HUES48 (cell line): ENCODE results near the gene PXK.

Experiments
- H3K27ac ChIP-seq: one replicate; pipeline ENCODE4 v1.7.0; 2013; ENCODE audit warnings: low read depth, low read length, inconsistent platforms
- H3K27me3 ChIP-seq: 2 replicates; pipeline ENCODE4 v1.6.1; 2013; ENCODE audit warnings: mild to moderate bottlenecking, low read length; ENCODE audit not compliant: control insufficient read depth, insufficient read depth
- H3K36me3 ChIP-seq: 2 replicates; pipeline ENCODE4 v1.6.1; 2013; ENCODE audit warnings: low read length; ENCODE audit not compliant: control insufficient read depth, insufficient read depth
- H3K4me1 ChIP-seq: 2 replicates; pipeline ENCODE4 v1.6.1; 2013; ENCODE audit warnings: mild to moderate bottlenecking, low read length; ENCODE audit not compliant: control insufficient read depth, insufficient read depth
- H3K4me3 ChIP-seq: 2 replicates; pipeline ENCODE4 v1.5.1; 2013; ENCODE audit warnings: mild to moderate bottlenecking, low read depth, low read length
- H3K9ac ChIP-seq: 2 replicates; pipeline ENCODE4 v1.6.1; 2013; ENCODE audit warnings: mild to moderate bottlenecking, low read depth, low read length, moderate library complexity
- H3K9me3 ChIP-seq: 2 replicates; pipeline ENCODE4 v1.6.1; 2013; ENCODE audit warnings: low read length; ENCODE audit not compliant: control insufficient read depth, insufficient read depth

Gene PXK

GRCh38 chr3:58383904-58384303 is 51.2 kb downstream of the PXK start:
- Histone ChIP-seq H3K36me3 (no peaks in the 10 kb centered on the region), H3K9me3 (no peaks in the 10 kb centered on the region), H3K4me1 (peaks cover 11% of the 10 kb centered on the region; the same call in 1 of the 2 replicates), H3K27ac (no peak overlapping the region), H3K27me3 (no peaks in the 10 kb centered on the region), H3K4me3 (no peak overlapping the region), H3K9ac (no peak overlapping the region)

DNA sequence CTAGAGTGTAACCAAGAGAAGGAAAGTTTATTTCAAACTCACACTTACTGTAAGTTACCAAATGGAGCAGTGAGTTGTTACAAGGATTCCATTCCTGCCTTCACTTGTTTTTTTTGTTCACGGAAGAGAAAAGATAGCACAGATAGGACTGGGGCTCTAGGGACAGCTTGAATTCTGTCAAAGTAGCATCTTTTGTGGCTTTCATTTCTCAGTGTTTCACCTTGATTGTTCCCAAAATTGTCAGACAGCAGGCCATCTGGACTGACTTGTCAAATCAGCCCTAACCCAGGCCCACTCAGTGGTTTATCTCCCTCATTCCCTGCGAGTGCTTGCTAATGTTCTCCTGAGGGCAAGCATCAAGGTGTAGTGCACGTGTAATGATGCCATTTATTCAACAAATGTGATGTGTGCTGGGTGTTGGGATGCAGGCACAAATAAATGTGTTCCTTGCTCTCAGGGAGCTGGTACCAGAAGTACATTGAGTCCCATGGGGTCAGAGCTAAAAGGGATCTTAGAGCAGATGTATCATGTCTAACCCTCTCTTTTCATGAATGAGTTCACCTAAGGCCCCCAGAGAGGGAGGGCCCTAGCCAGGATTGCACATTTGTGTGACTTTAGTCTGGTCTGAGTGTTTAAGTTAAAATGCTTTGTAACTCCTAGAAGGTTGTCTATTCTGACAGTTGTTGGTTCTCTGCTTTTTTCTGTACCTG is 51.8 kb downstream of the PXK start:
- Histone ChIP-seq H3K9ac (no peak overlapping the region), H3K27ac (no peak overlapping the region), H3K4me3 (no peak overlapping the region), H3K36me3 (no peaks in the 10 kb centered on the region), H3K4me1 (peaks cover 11% of the 10 kb centered on the region; the same call in 1 of the 2 replicates), H3K9me3 (no peaks in the 10 kb centered on the region), H3K27me3 (no peaks in the 10 kb centered on the region)

DNA sequence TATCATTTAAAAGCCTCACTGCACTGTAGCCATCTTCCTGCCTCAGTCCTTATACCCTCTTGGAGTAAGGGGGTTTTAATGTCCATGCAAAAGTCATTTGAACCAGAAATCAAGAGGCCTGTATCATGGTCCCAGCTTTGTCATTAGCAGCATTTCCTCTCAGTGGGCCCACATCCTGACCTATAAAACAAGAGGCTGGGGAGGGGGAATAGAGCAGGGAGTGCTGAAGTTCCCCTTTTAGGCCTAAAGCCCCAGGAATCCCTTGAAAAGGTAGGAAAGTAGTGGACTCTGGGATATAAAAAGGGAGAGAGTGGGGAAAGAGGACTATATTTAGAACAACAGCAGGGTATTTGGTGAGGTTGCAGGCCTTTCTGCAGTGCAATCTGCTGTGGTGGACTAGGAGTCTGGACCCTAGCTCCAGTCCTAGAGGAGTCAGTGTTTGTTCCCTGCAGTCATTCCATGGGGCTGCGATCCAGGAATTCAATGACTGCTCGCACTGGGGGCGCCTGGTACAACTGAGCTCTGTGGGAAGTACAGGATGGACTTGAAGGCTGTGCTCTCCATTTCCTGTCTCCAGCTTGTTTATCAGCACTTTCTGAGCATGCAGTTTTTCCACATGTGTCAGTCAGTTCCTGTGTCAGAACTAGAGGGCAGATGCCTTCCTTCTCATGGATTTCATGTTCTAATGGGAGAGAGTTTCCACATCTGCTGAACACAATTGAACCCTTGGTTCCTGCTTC is 54.1 kb downstream of the PXK start:
- Histone ChIP-seq H3K4me3 (no peak overlapping the region), H3K27me3 (no peaks in the 10 kb centered on the region), H3K27ac (no peak overlapping the region), H3K36me3 (no peaks in the 10 kb centered on the region), H3K9me3 (no peaks in the 10 kb centered on the region), H3K4me1 (peaks cover 11% of the 10 kb centered on the region; the same call in 1 of the 2 replicates), H3K9ac (no peak overlapping the region)

DNA sequence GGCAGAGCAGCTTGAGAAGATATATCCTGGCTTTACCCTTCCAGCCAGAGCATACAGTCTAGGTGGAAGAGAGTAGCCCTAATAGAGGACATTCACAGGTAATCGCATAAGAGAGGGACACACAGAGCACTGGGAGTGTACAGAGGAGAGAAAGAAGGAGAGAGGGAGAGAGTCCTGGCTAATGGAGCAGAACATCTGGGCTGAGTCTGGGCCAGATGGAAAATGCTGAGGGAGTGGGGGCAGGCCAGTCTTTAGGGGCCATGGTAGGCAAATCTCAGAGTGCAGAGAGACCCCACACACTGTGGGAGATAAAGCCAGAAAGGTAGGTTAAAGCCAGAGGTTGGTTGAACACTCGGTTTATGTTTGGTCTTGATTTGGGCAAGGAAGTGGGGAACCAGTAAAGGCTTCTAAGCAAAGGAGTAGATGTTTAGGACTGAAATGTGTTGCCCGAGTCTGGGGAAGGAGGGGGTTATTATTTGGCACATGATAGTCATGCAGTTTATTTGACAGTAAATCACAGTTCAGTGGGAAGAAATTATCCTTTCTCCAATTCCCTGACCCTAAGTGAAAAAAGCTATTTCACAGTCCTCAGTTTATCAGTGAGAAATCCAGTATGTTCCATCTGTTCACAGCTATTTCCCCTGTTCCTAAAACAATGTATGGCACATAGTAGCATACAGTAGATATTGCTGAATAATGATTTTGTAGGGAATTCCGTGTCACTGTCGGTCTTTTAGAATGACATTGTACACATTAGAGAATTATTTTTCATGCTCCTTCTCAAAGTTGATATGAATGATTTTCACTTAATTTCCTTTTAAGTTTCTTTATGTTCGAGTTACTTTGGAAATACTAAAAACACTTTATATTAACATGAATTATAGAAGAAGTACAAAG is 55.2 kb downstream of the PXK start:
- peaks cover 11% of the 10 kb centered on the region; the same call in 1 of the 2 replicates for H3K4me1 ChIP-seq
- no peak overlapping the region for H3K9ac ChIP-seq
- no peak overlapping the region for H3K4me3 ChIP-seq
- no peak overlapping the region for H3K27ac ChIP-seq
- no peaks in the 10 kb centered on the region for H3K36me3 ChIP-seq
- no peaks in the 10 kb centered on the region for H3K27me3 ChIP-seq
- H3K9me3 ChIP-seq: no peaks in the 10 kb centered on the region

DNA sequence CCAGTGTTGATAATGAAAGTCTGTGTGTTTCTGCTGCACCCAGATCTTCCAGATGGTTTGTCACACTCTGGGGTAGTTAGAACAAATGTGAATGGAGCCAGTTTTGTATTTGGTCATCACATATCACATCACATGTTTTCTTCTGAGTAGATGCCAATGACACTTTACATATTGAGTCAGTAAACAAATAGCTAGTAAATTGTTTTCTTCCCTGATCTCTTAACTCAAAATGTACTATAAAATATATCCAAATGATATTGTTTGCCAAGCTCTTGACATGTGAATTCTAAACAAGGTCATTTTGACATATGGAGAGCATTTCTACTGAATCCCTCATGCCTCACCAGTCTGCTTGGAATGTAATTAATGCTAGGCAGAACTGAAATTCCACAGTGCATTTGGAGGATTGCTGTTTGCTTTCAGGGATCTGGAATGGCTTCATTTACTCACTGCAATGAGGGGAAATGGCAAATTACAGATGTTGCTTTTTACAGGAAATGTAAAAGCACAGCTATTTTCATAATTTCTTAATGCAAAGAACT is 55.9 kb downstream of the PXK start:
- Histone ChIP-seq H3K9ac (no peak overlapping the region), H3K36me3 (no peaks in the 10 kb centered on the region), H3K27me3 (no peaks in the 10 kb centered on the region), H3K9me3 (no peaks in the 10 kb centered on the region), H3K27ac (no peak overlapping the region), H3K4me1 (peaks cover 11% of the 10 kb centered on the region; the same call in 1 of the 2 replicates), H3K4me3 (no peak overlapping the region)

GRCh38 chr3:58391156-58391865 is 58.6 kb downstream of the PXK start:
- H3K4me1 ChIP-seq: peaks cover 29% of the 10 kb centered on the region
- peak overlapping the region; percentile 23 for H3K27ac ChIP-seq
- no peak overlapping the region for H3K4me3 ChIP-seq
- no peaks in the 10 kb centered on the region for H3K27me3 ChIP-seq
- no peak overlapping the region for H3K9ac ChIP-seq
- no peaks in the 10 kb centered on the region for H3K9me3 ChIP-seq
- no peaks in the 10 kb centered on the region for H3K36me3 ChIP-seq

- Histone ChIP-seq H3K27ac (no peak overlapping the region), H3K27me3 (no peaks in the 10 kb centered on the region), H3K9me3 (no peaks in the 10 kb centered on the region), H3K4me3 (no peak overlapping the region), H3K36me3 (no peaks in the 10 kb centered on the region), H3K9ac (no peak overlapping the region), H3K4me1 (peaks cover 24% of the 10 kb centered on the region)
Measured at GRCh38 chr3:58392181-58392580, 59.5 kb downstream of the PXK start.

GRCh38 chr3:58394339-58394738 is 61.6 kb downstream of the PXK start:
- H3K27ac ChIP-seq: no peak overlapping the region
- H3K4me3 ChIP-seq: no peak overlapping the region
- no peaks in the 10 kb centered on the region for H3K27me3 ChIP-seq
- no peak overlapping the region for H3K9ac ChIP-seq
- no peaks in the 10 kb centered on the region for H3K9me3 ChIP-seq
- H3K4me1 ChIP-seq: peaks cover 17% of the 10 kb centered on the region
- no peaks in the 10 kb centered on the region for H3K36me3 ChIP-seq

DNA sequence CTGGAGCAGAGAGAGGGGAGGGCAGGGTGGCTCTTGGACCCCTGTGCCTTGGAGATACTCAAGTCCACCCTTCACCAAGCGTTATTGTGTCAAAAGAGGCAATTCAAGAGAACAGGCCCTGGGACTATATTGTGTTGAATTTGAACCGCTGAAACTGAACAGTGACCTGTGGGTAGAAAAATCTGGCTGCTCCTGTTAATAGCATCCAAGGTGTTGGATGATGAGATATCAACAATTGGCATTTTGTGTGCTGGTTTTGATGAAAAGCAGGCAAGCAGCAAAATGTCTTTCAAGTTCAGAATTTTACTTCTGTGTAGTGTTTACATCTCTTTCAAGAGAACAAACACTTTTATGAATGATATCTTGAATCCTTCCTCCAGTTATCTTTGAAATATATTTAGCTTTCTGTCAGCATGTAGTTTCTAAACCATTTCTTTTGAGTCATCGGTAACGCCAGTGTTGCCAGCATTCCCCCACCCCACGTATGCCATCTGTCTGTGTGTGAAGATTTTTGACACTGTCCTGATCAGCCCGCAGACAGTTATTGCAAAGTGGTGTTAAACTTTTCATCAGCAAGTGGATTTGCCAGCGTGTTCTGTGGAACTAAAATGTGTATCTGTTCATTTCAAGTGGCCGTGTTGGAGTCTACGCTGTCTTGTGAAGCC is 66.1 kb downstream of the PXK start:
- Histone ChIP-seq H3K4me3 (no peak overlapping the region), H3K27ac (no peak overlapping the region), H3K27me3 (no peaks in the 10 kb centered on the region), H3K36me3 (no peaks in the 10 kb centered on the region), H3K9ac (no peak overlapping the region), H3K9me3 (no peaks in the 10 kb centered on the region), H3K4me1 (peaks cover 27% of the 10 kb centered on the region)
